Measurements from ENCODE around the gene PDAP1. TPM values are rescaled to one million over a fixed set of nuclear protein-coding genes. Genes with fewer than 3 reads are reported as not detected.
"Not testable (repeated sequence)": the region's sequence is repeated elsewhere in the genome, so short reads cannot be mapped to it uniquely, and the experiment has no call there.

PDAP1 gene
- total and polyA plus RNA-seq, 2 of the 8 experiments (the other 6 are each of a cell fraction or from before 2014, with no cell fraction given): 26.6 to 169 TPM

- H4K8ac ChIP-seq (ENCODE audit: extremely low read depth, insufficient read depth, low read length); H2BK5ac ChIP-seq (ENCODE audit: low read depth, low read length); H3K14ac ChIP-seq (ENCODE audit: insufficient read length); H3K79me2 ChIP-seq (ENCODE audit: control insufficient read depth in 1 of 2, insufficient read depth in 2 of 2, low read length in 2 of 2); FAIRE-seq; H3K18ac ChIP-seq (ENCODE audit: extremely low read depth, low read length); H2AFZ ChIP-seq (ENCODE audit: low read length); H3K4me1 ChIP-seq (replicated peaks in 1 of 4; ENCODE audit: control insufficient read depth in 3 of 4, insufficient read depth in 4 of 4, low read length in 3 of 4); H2BK12ac ChIP-seq (ENCODE audit: low read depth, low read length); H2AK5ac ChIP-seq (ENCODE audit: low read depth, low read length); H4K5ac ChIP-seq (ENCODE audit: insufficient read length, low read depth, low read length); H3K27me3 ChIP-seq (replicated peaks in 1 of 4; ENCODE audit: control insufficient read depth in 3 of 4, extremely low read depth in 1 of 4, insufficient read depth in 3 of 4, low read length in 3 of 4); H3K23ac ChIP-seq (ENCODE audit: insufficient read length); H2BK15ac ChIP-seq (ENCODE audit: low read length); DNase-seq (ENCODE audit: low read depth in 1 of 2, low spot score in 2 of 2); H3K4me3 ChIP-seq (ENCODE audit: extremely low read depth in 1 of 4, insufficient read depth in 2 of 4, low read depth in 3 of 4, low read length in 4 of 4); H3K79me1 ChIP-seq (ENCODE audit: low read depth, low read length); H3K4ac ChIP-seq (replicated peaks; ENCODE audit: insufficient read length, low read depth, low read length); H3K27ac ChIP-seq (ENCODE audit: low read depth, low read length); H3K56ac ChIP-seq (replicated peaks; ENCODE audit: insufficient read length, low read depth, low read length); H4K91ac ChIP-seq (replicated peaks; ENCODE audit: insufficient read length, low read length); H3K9me3 ChIP-seq (ENCODE audit: insufficient read depth in 2 of 2, low read depth in 1 of 2, low read length in 1 of 2); H3K4me2 ChIP-seq (ENCODE audit: insufficient read depth in 1 of 2, low read depth in 2 of 2, low read length in 2 of 2); H2BK20ac ChIP-seq (ENCODE audit: low read length); H3K23me2 ChIP-seq (ENCODE audit: low read depth, low read length); H3K9ac ChIP-seq (replicated peaks in 1 of 4; ENCODE audit: extremely low read depth in 1 of 4, low read depth in 3 of 4, low read length in 3 of 4); H2BK120ac ChIP-seq (replicated peaks; ENCODE audit: low read depth, low read length): not testable (repeated sequence)
- H4K20me1 ChIP-seq (replicated peaks in 1 of 2; ENCODE audit: control insufficient read depth in 1 of 2, insufficient read depth in 2 of 2, low read length in 2 of 2): peaks cover 11% of the 10 kb centered on the region in 2 experiments
- ChIA-PET POLR2A (ENCODE audit: partially characterized antibody) (interaction anchor here (1.2 to 1.9 kb wide), 2 partner anchors 13 to 22 kb away, joined by 4 to 5 read pairs; partner anchors contain the start of genes BUD31 and PDAP1), CTCF (ENCODE audit: partially characterized antibody) (interaction anchor here (0.6 to 2.5 kb wide), 7 partner anchors 10 to 287 kb away, joined by 3 to 14 read pairs (median 4); partner anchors contain the start of genes BUD31 and PDAP1)
- peaks cover 2 to 26% (median 16%) of the 10 kb centered on the region in 4 experiments; a peak in 6 of 8 replicates for H3K36me3 ChIP-seq (ENCODE audit: control insufficient read depth in 2 of 4, insufficient read depth in 4 of 4, low read length in 3 of 4)
- 84% methylated on average over 14 of the region's 14 CpGs; no CpG with 5 or more reads in 1 of the 2 experiments for WGBS, 2 experiments (ENCODE audit: extremely low coverage in 1 of 2, insufficient coverage in 1 of 2, insufficient read length in 1 of 2, insufficient replicate concordance in 2 of 2, low coverage in 1 of 2, low lambda C conversion rate in 2 of 2, missing lambda C conversion rate in 1 of 2)
Measured at GRCh38 chr7:99387239-99387635, 21.2 kb downstream of the PDAP1 start.
